Renal cortex interstitium (tissue), 11 donors: ENCODE results near the gene PPCS. TPM values are rescaled to one million over a fixed set of nuclear protein-coding genes. Genes with fewer than 3 reads are reported as not detected.
"Not testable (repeated sequence)": the region's sequence is repeated elsewhere in the genome, so short reads cannot be mapped to it uniquely, and the experiment has no call there.

ENCODE experiments used
- DNase-seq, 11 donors: peaks; one replicate each; pipeline ENCODE4 v3.0.0-alpha.2; 2013; ENCODE audit warnings: low read depth in 9 of 11, low spot score in 4 of 11; ENCODE audit errors: extremely low read depth in 1 of 11
- polyA plus RNA-seq, 3 donors: library from polyadenylated mRNA; unstranded; fragments of 120-200 nt; gene quantifications; one replicate each; pipeline ENCODE4 v1.2.1, GENCODE V29; 2013; ENCODE audit not compliant: insufficient read length in 3 of 3

Gene PPCS
- polyA plus RNA-seq, 3 donors = 73.7 to 85.5 (median 76.3) TPM

- DNase-seq = no peak
Observed at GRCh38 chr1:42479621-42480020, 23.3 kb downstream of the PPCS start.

GRCh38 chr1:42480921-42481320 is 24.6 kb downstream of the PPCS start:
- DNase-seq = no peak

GRCh38 chr1:42482635-42483153 is 26.4 kb downstream of the PPCS start:
- no peak for DNase-seq

GRCh38 chr1:42484382-42484781 is 28.0 kb downstream of the PPCS start:
- DNase-seq = no peak

- no peak for DNase-seq
Observed at GRCh38 chr1:42490237-42490636, 33.9 kb downstream of the PPCS start.

GRCh38 chr1:42502031-42502430 is 45.7 kb downstream of the PPCS start:
- DNase-seq = not testable (repeated sequence)

GRCh38 chr1:42504535-42505128 is 48.3 kb downstream of the PPCS start:
- DNase-seq = no peak

GRCh38 chr1:42506576-42506975 is 50.2 kb downstream of the PPCS start:
- no peak for DNase-seq

Other genes starting within 250 kb of the PPCS start
- 10 to 100 TPM; 38.8 to 48.9 (median 45.6) TPM for gene FOXJ3, start 121.3 kb upstream of the PPCS start, polyA plus RNA-seq
- under 1 TPM; 0.73 to 0.92 (median 0.73) TPM for gene RIMKLA, start 75.8 kb upstream of the PPCS start, polyA plus RNA-seq
- gene ZMYND12, start 521 bp upstream of the PPCS start, polyA plus RNA-seq = 1 to 10 TPM; 3.2 to 4.3 (median 4.2) TPM
- 10 to 100 TPM; 15.3 to 26.9 (median 21.0) TPM for gene CCDC30, start 6.7 kb downstream of the PPCS start, polyA plus RNA-seq
- gene PPIH, start 201.9 kb downstream of the PPCS start, polyA plus RNA-seq = 10 to 100 TPM; 50.1 to 58.6 (median 54.9) TPM
- 100 to 1,000 TPM; 579 to 686 (median 678) TPM for gene YBX1, start 225.9 kb downstream of the PPCS start, polyA plus RNA-seq